Measurements from ENCODE around the gene ZBTB42. TPM values are rescaled to one million over a fixed set of nuclear protein-coding genes. Genes with fewer than 3 reads are reported as not detected.
A peak's percentile ranks its signal among the peaks of the same experiment; 100 is the strongest.

Gene ZBTB42
- total and polyA plus RNA-seq, 5 donors = 5.3 to 7.7 (median 6.4) TPM

- H3K4me3 ChIP-seq (ENCODE audit: low read length) = no peak overlapping the region
- intact Hi-C loops (cut with DNase I) = no loop called here
- 81% methylated on average over 24 of the region's 24 CpGs for WGBS
- no peak for ATAC-seq
- no peaks in the 10 kb centered on the region for H3K27me3 ChIP-seq (ENCODE audit: control insufficient read depth, insufficient read depth)
- peak in 2 of 3 donors; percentile 50 to 55 for DNase-seq
- H3K27ac ChIP-seq (ENCODE audit: low read length) = no peak overlapping the region
- H3K4me1 ChIP-seq (ENCODE audit: control insufficient read depth, insufficient read depth, low read length) = peaks cover 2% of the 10 kb centered on the region
- H3K9me3 ChIP-seq (ENCODE audit: control insufficient read depth, low read length) = no peaks in the 10 kb centered on the region
Measured at GRCh38 chr14:104770072-104770579, 30.8 kb upstream of the ZBTB42 start.

- DNase-seq (peak in 2 of 3 donors; percentile 45), ATAC-seq (no peak)
- no peaks in the 10 kb centered on the region for H3K27me3 ChIP-seq (ENCODE audit: control insufficient read depth, insufficient read depth)
- intact Hi-C loops (cut with DNase I) = no loop called here
- no peaks in the 10 kb centered on the region for H3K9me3 ChIP-seq (ENCODE audit: control insufficient read depth, low read length)
- no peak overlapping the region for H3K27ac ChIP-seq (ENCODE audit: low read length)
- peaks cover 2% of the 10 kb centered on the region for H3K4me1 ChIP-seq (ENCODE audit: control insufficient read depth, insufficient read depth, low read length)
- no peak overlapping the region for H3K4me3 ChIP-seq (ENCODE audit: low read length)
- WGBS = 89% methylated on average over 5 of the region's 5 CpGs
Measured at GRCh38 chr14:104770851-104771272, 30.0 kb upstream of the ZBTB42 start.

- peaks cover 2% of the 10 kb centered on the region for H3K4me1 ChIP-seq (ENCODE audit: control insufficient read depth, insufficient read depth, low read length)
- no peak overlapping the region for H3K27ac ChIP-seq (ENCODE audit: low read length)
- H3K4me3 ChIP-seq (ENCODE audit: low read length) = no peak overlapping the region
- WGBS = 96% methylated on average over 4 of the region's 4 CpGs
- H3K27me3 ChIP-seq (ENCODE audit: control insufficient read depth, insufficient read depth) = no peaks in the 10 kb centered on the region
- no peaks in the 10 kb centered on the region for H3K9me3 ChIP-seq (ENCODE audit: control insufficient read depth, low read length)
- no peak for ATAC-seq
- peak in 1 of 3 donors; percentile 44 for DNase-seq
- intact Hi-C loops (cut with DNase I) = no loop called here
Measured at GRCh38 chr14:104771374-104771773, 29.5 kb upstream of the ZBTB42 start.

GRCh38 chr14:104771918-104772706 is 28.8 kb upstream of the ZBTB42 start:
- intact Hi-C loops (cut with DNase I) = no loop called here
- H3K27ac ChIP-seq (ENCODE audit: low read length) = no peak overlapping the region
- no peaks in the 10 kb centered on the region for H3K27me3 ChIP-seq (ENCODE audit: control insufficient read depth, insufficient read depth)
- no peaks in the 10 kb centered on the region for H3K9me3 ChIP-seq (ENCODE audit: control insufficient read depth, low read length)
- DNase-seq = peak in 2 of 3 donors; percentile 45
- no peak overlapping the region for H3K4me3 ChIP-seq (ENCODE audit: low read length)
- peaks cover 2% of the 10 kb centered on the region for H3K4me1 ChIP-seq (ENCODE audit: control insufficient read depth, insufficient read depth, low read length)
- WGBS = 91% methylated on average over 34 of the region's 34 CpGs
- ATAC-seq = no peak

- Histone ChIP-seq H3K4me1 (ENCODE audit: control insufficient read depth, insufficient read depth, low read length) (peaks cover 2% of the 10 kb centered on the region), H3K9me3 (ENCODE audit: control insufficient read depth, low read length) (no peaks in the 10 kb centered on the region), H3K4me3 (ENCODE audit: low read length) (no peak overlapping the region), H3K27ac (ENCODE audit: low read length) (no peak overlapping the region), H3K27me3 (ENCODE audit: control insufficient read depth, insufficient read depth) (no peaks in the 10 kb centered on the region)
- DNase-seq (peak in 2 of 3 donors; percentile 56 to 58), ATAC-seq (no peak)
- intact Hi-C loops (cut with DNase I) = no loop called here
- 94% methylated on average over 38 of the region's 38 CpGs for WGBS
Measured at GRCh38 chr14:104772707-104773504, 28.0 kb upstream of the ZBTB42 start.

GRCh38 chr14:104773505-104774452 is 27.1 kb upstream of the ZBTB42 start:
- Histone ChIP-seq H3K4me3 (ENCODE audit: low read length) (no peak overlapping the region), H3K27me3 (ENCODE audit: control insufficient read depth, insufficient read depth) (no peaks in the 10 kb centered on the region), H3K27ac (ENCODE audit: low read length) (no peak overlapping the region), H3K4me1 (ENCODE audit: control insufficient read depth, insufficient read depth, low read length) (peaks cover under 1% of the 10 kb centered on the region), H3K9me3 (ENCODE audit: control insufficient read depth, low read length) (no peaks in the 10 kb centered on the region)
- 86% methylated on average over 46 of the region's 46 CpGs for WGBS
- ATAC-seq = no peak
- DNase-seq = peak in 2 of 3 donors; percentile 45 to 60
- intact Hi-C loops (cut with DNase I) = no loop called here

- Histone ChIP-seq H3K27me3 (ENCODE audit: control insufficient read depth, insufficient read depth) (no peaks in the 10 kb centered on the region), H3K4me1 (ENCODE audit: control insufficient read depth, insufficient read depth, low read length) (no peaks in the 10 kb centered on the region), H3K9me3 (ENCODE audit: control insufficient read depth, low read length) (no peaks in the 10 kb centered on the region), H3K4me3 (ENCODE audit: low read length) (no peak overlapping the region), H3K27ac (ENCODE audit: low read length) (no peak overlapping the region)
- WGBS = 87% methylated on average over 20 of the region's 20 CpGs
- ATAC-seq (no peak), DNase-seq (peak in 2 of 3 donors; percentile 46 to 50)
- intact Hi-C loops (cut with DNase I) = no loop called here
Measured at GRCh38 chr14:104774453-104775072, 26.3 kb upstream of the ZBTB42 start.

- intact Hi-C loops (cut with DNase I) = no loop called here
- Histone ChIP-seq H3K27ac (ENCODE audit: low read length) (no peak overlapping the region), H3K4me3 (ENCODE audit: low read length) (no peak overlapping the region), H3K4me1 (ENCODE audit: control insufficient read depth, insufficient read depth, low read length) (no peaks in the 10 kb centered on the region), H3K9me3 (ENCODE audit: control insufficient read depth, low read length) (no peaks in the 10 kb centered on the region), H3K27me3 (ENCODE audit: control insufficient read depth, insufficient read depth) (no peaks in the 10 kb centered on the region)
- WGBS = 92% methylated on average over 13 of the region's 13 CpGs
- ATAC-seq = no peak
- DNase-seq = peak in 1 of 3 donors; percentile 44
Measured at GRCh38 chr14:104775073-104775489, 25.8 kb upstream of the ZBTB42 start.

- ATAC-seq = no peak
- peak in 2 of 3 donors; percentile 41 to 55 for DNase-seq
- H3K4me1 ChIP-seq (ENCODE audit: control insufficient read depth, insufficient read depth, low read length) = no peaks in the 10 kb centered on the region
- H3K27ac ChIP-seq (ENCODE audit: low read length) = no peak overlapping the region
- H3K27me3 ChIP-seq (ENCODE audit: control insufficient read depth, insufficient read depth) = no peaks in the 10 kb centered on the region
- no peak overlapping the region for H3K4me3 ChIP-seq (ENCODE audit: low read length)
- WGBS = 97% methylated on average over 15 of the region's 15 CpGs
- no peaks in the 10 kb centered on the region for H3K9me3 ChIP-seq (ENCODE audit: control insufficient read depth, low read length)
- intact Hi-C loops (cut with DNase I) = no loop called here
Measured at GRCh38 chr14:104776481-104776880, 24.4 kb upstream of the ZBTB42 start.
